ENCODE data around the gene SERPINA7. TPM values are rescaled to one million over a fixed set of nuclear protein-coding genes. Genes with fewer than 3 reads are reported as not detected.

SERPINA7 gene
- polyA plus RNA-seq, 3 donors: not detected

GRCh38 chrX:106050054-106050453 lies 11.5 kb upstream of the SERPINA7 start:
- DNase-seq: no peak
- Histone ChIP-seq H3K79me2 (ENCODE audit: insufficient read depth, low read length) (no peaks in the 10 kb centered on the region), H3K4me3 (replicated peaks in 1 of 3; ENCODE audit: low read depth in 2 of 3, low read length in 3 of 3) (no peak overlapping the region), H3K4me2 (replicated peaks; ENCODE audit: extremely low read depth, low read length, poor library complexity, severe bottlenecking) (no peak overlapping the region), H4K20me1 (ENCODE audit: insufficient read depth, low read length) (no peaks in the 10 kb centered on the region), H3K4me1 (ENCODE audit: control insufficient read depth in 1 of 2, insufficient read depth in 2 of 2, low read length in 2 of 2) (no peaks in the 10 kb centered on the region), H3K27ac (ENCODE audit: low read depth in 1 of 2, low read length in 2 of 2) (no peak overlapping the region), H3K9ac (ENCODE audit: insufficient read depth, low read length, poor library complexity, severe bottlenecking) (no peak overlapping the region), H3K9me3 (replicated peaks in 1 of 2; ENCODE audit: control insufficient read depth in 1 of 2, insufficient read depth in 1 of 2, low read length in 2 of 2) (no peaks in the 10 kb centered on the region), H2AFZ (ENCODE audit: insufficient read depth, low read depth, low read length, poor library complexity, severe bottlenecking) (no peak overlapping the region), H3K27me3 (ENCODE audit: control insufficient read depth in 2 of 2, insufficient read depth in 2 of 2, low read length in 2 of 2) (no peaks in the 10 kb centered on the region), H3K36me3 (replicated peaks in 1 of 2; ENCODE audit: control insufficient read depth in 1 of 2, insufficient read depth in 2 of 2, low read length in 2 of 2) (no peaks in the 10 kb centered on the region)
- TF ChIP-seq CTCF (IDR thresholded peaks at IDR 0.05): no peak
- Mint-ChIP-seq H3K27me3 (ENCODE audit: low read depth in 3 of 3) (peaks cover 0 to 6% (median 0%) of the 10 kb centered on the region in 3 donors), H3K27ac (no peak overlapping the region), H3K36me3 (no peaks in the 10 kb centered on the region), H3K4me3 (no peak overlapping the region), H3K9me3 (peaks cover 0 to 4% (median 0%) of the 10 kb centered on the region in 7 donors), H3K4me1 (no peaks in the 10 kb centered on the region)
- WGBS (ENCODE audit: insufficient coverage): no CpG with 5 or more reads among the region's 1 CpG
- intact Hi-C loops (cut with micrococcal nuclease): no loop called here

GRCh38 chrX:106042296-106042695 lies 3.8 kb upstream of the SERPINA7 start:
- H3K4me2 ChIP-seq (replicated peaks; ENCODE audit: extremely low read depth, low read length, poor library complexity, severe bottlenecking): no peak overlapping the region
- H3K9me3 Mint-ChIP-seq: no peaks in the 10 kb centered on the region
- H3K27ac Mint-ChIP-seq: no peak overlapping the region
- H3K36me3 Mint-ChIP-seq: no peaks in the 10 kb centered on the region
- no peak for DNase-seq
- no peak overlapping the region for H3K4me3 Mint-ChIP-seq
- no peaks in the 10 kb centered on the region for H3K36me3 ChIP-seq (replicated peaks in 1 of 2; ENCODE audit: control insufficient read depth in 1 of 2, insufficient read depth in 2 of 2, low read length in 2 of 2)
- intact Hi-C loops (cut with micrococcal nuclease): no loop called here
- no peak overlapping the region for H3K4me3 ChIP-seq (replicated peaks in 1 of 3; ENCODE audit: low read depth in 2 of 3, low read length in 3 of 3)
- no peak overlapping the region for H3K9ac ChIP-seq (ENCODE audit: insufficient read depth, low read length, poor library complexity, severe bottlenecking)
- no peak overlapping the region for H2AFZ ChIP-seq (ENCODE audit: insufficient read depth, low read depth, low read length, poor library complexity, severe bottlenecking)
- H3K27me3 Mint-ChIP-seq (ENCODE audit: low read depth in 3 of 3): peaks cover 2 to 3% (median 2%) of the 10 kb centered on the region in 3 donors
- H3K27ac ChIP-seq (ENCODE audit: low read depth in 1 of 2, low read length in 2 of 2): no peak overlapping the region
- H3K79me2 ChIP-seq (ENCODE audit: insufficient read depth, low read length): no peaks in the 10 kb centered on the region
- peaks cover 0 to 2% of the 10 kb centered on the region in 2 donors for H3K27me3 ChIP-seq (ENCODE audit: control insufficient read depth in 2 of 2, insufficient read depth in 2 of 2, low read length in 2 of 2)
- H4K20me1 ChIP-seq (ENCODE audit: insufficient read depth, low read length): no peaks in the 10 kb centered on the region
- 100% methylated on average over 1 of the region's 2 CpGs for WGBS (ENCODE audit: insufficient coverage)
- H3K9me3 ChIP-seq (replicated peaks in 1 of 2; ENCODE audit: control insufficient read depth in 1 of 2, insufficient read depth in 1 of 2, low read length in 2 of 2): no peaks in the 10 kb centered on the region
- no peak for TF ChIP-seq CTCF (IDR thresholded peaks at IDR 0.05)
- H3K4me1 ChIP-seq (ENCODE audit: control insufficient read depth in 1 of 2, insufficient read depth in 2 of 2, low read length in 2 of 2): no peaks in the 10 kb centered on the region
- no peaks in the 10 kb centered on the region for H3K4me1 Mint-ChIP-seq

Data from CD14-positive monocyte (primary cell).